Sigmoid colon (tissue), 7 donors: ENCODE results near the gene SREBF2. TPM values are rescaled to one million over a fixed set of nuclear protein-coding genes. Genes with fewer than 3 reads are reported as not detected.

Experiments
- DNase-seq: peaks from one replicate; pipeline ENCODE4 v3.0.0-alpha.2; 2019
- H3K27ac ChIP-seq, 4 donors: fragments of 200-600 bp; sonication (generic); one replicate each; pipeline ENCODE4 v1.5.1; 2016 to 2019; ENCODE audit warnings: mild to moderate bottlenecking in 1 of 4
- H3K27me3 ChIP-seq, 3 donors: fragments of 200-600 bp; sonication (generic); one replicate each; pipeline ENCODE4 v1.5.1; 2019; ENCODE audit warnings: mild to moderate bottlenecking in 1 of 3
- H3K36me3 ChIP-seq, 4 donors: fragments of 200-600 bp; sonication (generic); one replicate each; pipeline ENCODE4 v1.5.1; 2016 to 2019
- H3K4me1 ChIP-seq, 4 donors: fragments of 200-600 bp; sonication (generic); one replicate each; pipeline ENCODE4 v1.5.1; 2017 to 2019
- H3K4me3 ChIP-seq, 4 donors: fragments of 200-600 bp; sonication (generic); one replicate each; pipeline ENCODE4 v1.5.1; 2017 to 2019; ENCODE audit warnings: mild to moderate bottlenecking in 2 of 4, moderate library complexity in 1 of 4
- H3K9me3 ChIP-seq, 4 donors: fragments of 200-600 bp in 3 of 4; sonication (generic) in 3 of 4; one replicate each; pipeline versions ENCODE4 v1.5.1 to v1.6.1; 2013 to 2019
- EP300 ChIP-seq, 4 donors: sonication (generic); formaldehyde crosslinking; IDR thresholded peaks; one replicate each; pipeline ENCODE4 v1.6.1; 2017; ENCODE audit warnings: antibody characterized with exemption in 4 of 4
- POLR2A ChIP-seq, 2 donors: fragments of 450-650 bp; IDR thresholded peaks; one replicate each; pipeline ENCODE4 v1.6.1; 2016; ENCODE audit warnings: antibody characterized with exemption in 2 of 2, mild to moderate bottlenecking in 2 of 2, moderate library complexity in 2 of 2
- POLR2AphosphoS5 ChIP-seq, 4 donors: sonication (generic); formaldehyde crosslinking; IDR thresholded peaks; one replicate each; pipeline ENCODE4 v1.6.1; 2017; ENCODE audit warnings: antibody characterized with exemption in 4 of 4
- WGBS, 2 donors: extraction: QIAGEN DNeasy Blood & Tissue Kit; methylation state at CpG; one replicate each; pipeline ENCODE4 v1.1.7; 2013; 5-methylcytosine and 5-hydroxymethylcytosine counted together
- intact Hi-C: fragments of 100-400 bp; cut with DNase I; formaldehyde crosslinking; loops from one replicate; pipeline ENCODE4 v1.15.1; 2023
- polyA plus RNA-seq, 3 donors: library from polyadenylated mRNA; stranded (reverse); fragments of 200-250 nt; gene quantifications; one replicate each; pipeline ENCODE4 v1.2.3, GENCODE V29; 2013
- total RNA-seq, 4 donors: library from RNA; depleted of rRNA; stranded (reverse); fragments of >200 nt; gene quantifications; one replicate each; pipeline ENCODE4 v1.1.0, GENCODE V29; 2016
- TF ChIP-seq, protein P1 (sequence below), 4 experiments: fragments of 450-650 bp in 3 of 4; fragments of 200-600 bp in 1 of 4; IDR thresholded peaks; one replicate each; pipeline ENCODE4 v1.5.1; 2016 to 2019; ENCODE audit warnings: antibody characterized with exemption in 4 of 4, mild to moderate bottlenecking in 3 of 4, moderate library complexity in 2 of 4
- donor health status: healthy with polysubstance abuse.
- donor health status: Bipolar disorder and iron deficiency.
- donor health status: healthy.

SREBF2 gene
- total and polyA plus RNA-seq, 7 donors, result 13.8 to 132 (median 25.3) TPM

DNA sequence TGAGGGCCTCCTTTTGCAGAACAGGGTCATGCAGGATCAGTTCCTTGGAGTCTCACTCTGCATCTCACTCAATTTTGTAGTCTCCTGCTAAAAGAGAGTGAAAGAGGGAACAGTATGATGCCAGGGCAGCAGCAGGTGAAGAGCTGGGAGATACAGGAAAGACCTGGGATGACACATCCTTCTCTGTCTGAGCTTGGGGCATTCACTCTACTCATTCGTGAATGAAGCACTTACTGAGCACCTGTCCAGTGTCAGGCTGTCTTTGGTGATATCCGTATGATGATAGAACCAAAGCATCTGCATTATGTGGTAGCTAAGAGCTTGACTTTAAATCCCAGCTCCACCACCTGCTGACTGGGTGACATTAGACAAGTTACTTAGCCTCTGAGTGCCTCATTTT lies 14.4 kb downstream of the SREBF2 start:
- 66 to 80% methylated on average over 2 of the region's 2 CpGs for WGBS, 2 donors
- H3K27ac ChIP-seq, result no peak overlapping the region
- intact Hi-C loops, result no loop called here

DNA sequence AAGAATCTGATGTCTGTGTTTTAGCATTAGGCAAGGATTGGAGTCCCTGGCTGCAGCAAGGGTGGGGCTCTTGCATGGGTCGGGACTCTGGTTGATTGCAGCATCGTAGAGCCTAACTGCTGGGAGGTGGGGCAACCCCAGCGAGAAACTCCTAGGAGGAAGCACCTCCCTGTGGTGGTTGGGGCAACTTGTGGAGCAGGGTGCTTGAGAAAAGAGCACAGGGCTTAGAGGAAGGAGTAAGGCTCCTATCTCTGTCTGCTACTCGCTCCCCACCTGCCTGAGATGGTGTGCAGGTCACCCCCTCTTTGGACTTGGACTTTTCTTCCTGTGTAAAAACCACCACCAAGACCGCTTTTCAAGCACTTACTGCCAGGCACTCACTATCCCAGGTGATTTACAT lies 15.6 kb downstream of the SREBF2 start:
- no peak overlapping the region for H3K27ac ChIP-seq
- no peak overlapping the region for H3K4me3 ChIP-seq
- H3K27me3 ChIP-seq, result no peaks in the 10 kb centered on the region
- H3K9me3 ChIP-seq, result no peaks in the 10 kb centered on the region
- DNase-seq, result peak; percentile 72
- 13 to 48% methylated on average over 5 of the region's 5 CpGs for WGBS, 2 donors
- no peaks in the 10 kb centered on the region for H3K36me3 ChIP-seq
- intact Hi-C loops, result no loop called here
- no peak for TF ChIP-seq POLR2AphosphoS5 (IDR thresholded peaks at IDR 0.05)
- TF ChIP-seq, protein P1, sequence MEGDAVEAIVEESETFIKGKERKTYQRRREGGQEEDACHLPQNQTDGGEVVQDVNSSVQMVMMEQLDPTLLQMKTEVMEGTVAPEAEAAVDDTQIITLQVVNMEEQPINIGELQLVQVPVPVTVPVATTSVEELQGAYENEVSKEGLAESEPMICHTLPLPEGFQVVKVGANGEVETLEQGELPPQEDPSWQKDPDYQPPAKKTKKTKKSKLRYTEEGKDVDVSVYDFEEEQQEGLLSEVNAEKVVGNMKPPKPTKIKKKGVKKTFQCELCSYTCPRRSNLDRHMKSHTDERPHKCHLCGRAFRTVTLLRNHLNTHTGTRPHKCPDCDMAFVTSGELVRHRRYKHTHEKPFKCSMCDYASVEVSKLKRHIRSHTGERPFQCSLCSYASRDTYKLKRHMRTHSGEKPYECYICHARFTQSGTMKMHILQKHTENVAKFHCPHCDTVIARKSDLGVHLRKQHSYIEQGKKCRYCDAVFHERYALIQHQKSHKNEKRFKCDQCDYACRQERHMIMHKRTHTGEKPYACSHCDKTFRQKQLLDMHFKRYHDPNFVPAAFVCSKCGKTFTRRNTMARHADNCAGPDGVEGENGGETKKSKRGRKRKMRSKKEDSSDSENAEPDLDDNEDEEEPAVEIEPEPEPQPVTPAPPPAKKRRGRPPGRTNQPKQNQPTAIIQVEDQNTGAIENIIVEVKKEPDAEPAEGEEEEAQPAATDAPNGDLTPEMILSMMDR (IDR thresholded peaks at IDR 0.05), result peak in 1 of 4 experiments; percentile 17
- peaks cover 0 to 24% (median 3%) of the 10 kb centered on the region in 4 donors for H3K4me1 ChIP-seq

More for the DNA sequence above, 14.4 kb downstream of the SREBF2 start:
- peaks cover 0 to 24% (median 3%) of the 10 kb centered on the region in 4 donors for H3K4me1 ChIP-seq
- no peaks in the 10 kb centered on the region for H3K36me3 ChIP-seq
- TF ChIP-seq, protein P1 (IDR thresholded peaks at IDR 0.05), result no peak
- no peak for TF ChIP-seq EP300 (IDR thresholded peaks at IDR 0.05)
- no peak for TF ChIP-seq POLR2AphosphoS5 (IDR thresholded peaks at IDR 0.05)
- TF ChIP-seq POLR2A (IDR thresholded peaks at IDR 0.05), result no peak
- H3K4me3 ChIP-seq, result no peak overlapping the region
- no peaks in the 10 kb centered on the region for H3K27me3 ChIP-seq
- no peaks in the 10 kb centered on the region for H3K9me3 ChIP-seq
- no peak for DNase-seq

DNA sequence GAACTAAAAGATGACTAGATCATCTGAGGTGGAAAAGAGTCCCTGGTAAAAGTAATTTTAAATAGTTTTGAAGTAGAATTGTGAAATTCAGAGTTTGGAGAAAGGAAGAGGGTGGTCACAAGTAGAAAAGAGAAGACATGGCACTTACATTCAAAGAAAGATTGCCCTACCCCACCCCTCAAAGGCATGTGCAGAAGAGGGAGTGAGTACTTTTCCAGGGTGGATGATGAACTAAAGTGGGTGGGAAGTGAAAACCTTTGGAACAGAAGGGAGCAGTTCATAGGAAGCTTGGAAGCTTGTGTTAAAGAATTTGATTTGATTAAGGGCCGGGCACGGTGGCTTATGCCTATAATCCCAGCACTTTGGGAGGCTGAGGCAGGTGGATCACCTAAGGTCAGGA lies 23.6 kb downstream of the SREBF2 start:
- DNase-seq, result no peak
- no peaks in the 10 kb centered on the region for H3K9me3 ChIP-seq
- WGBS, 2 donors, result 23 to 60% methylated on average over 2 of the region's 2 CpGs
- intact Hi-C loops, result loop anchor here (5.0 kb wide), 1 partner anchor 159 kb away; the partner anchor contains the start of gene MEI1
- no peak overlapping the region for H3K4me3 ChIP-seq
- H3K27me3 ChIP-seq, result no peaks in the 10 kb centered on the region
- H3K4me1 ChIP-seq, result peaks cover 0 to 17% (median 2%) of the 10 kb centered on the region in 4 donors
- TF ChIP-seq EP300 (IDR thresholded peaks at IDR 0.05) (no peak), POLR2AphosphoS5 (IDR thresholded peaks at IDR 0.05) (no peak)
- peak overlapping the region in 1 of 4 donors; percentile 41 for H3K27ac ChIP-seq
- no peaks in the 10 kb centered on the region for H3K36me3 ChIP-seq

DNA sequence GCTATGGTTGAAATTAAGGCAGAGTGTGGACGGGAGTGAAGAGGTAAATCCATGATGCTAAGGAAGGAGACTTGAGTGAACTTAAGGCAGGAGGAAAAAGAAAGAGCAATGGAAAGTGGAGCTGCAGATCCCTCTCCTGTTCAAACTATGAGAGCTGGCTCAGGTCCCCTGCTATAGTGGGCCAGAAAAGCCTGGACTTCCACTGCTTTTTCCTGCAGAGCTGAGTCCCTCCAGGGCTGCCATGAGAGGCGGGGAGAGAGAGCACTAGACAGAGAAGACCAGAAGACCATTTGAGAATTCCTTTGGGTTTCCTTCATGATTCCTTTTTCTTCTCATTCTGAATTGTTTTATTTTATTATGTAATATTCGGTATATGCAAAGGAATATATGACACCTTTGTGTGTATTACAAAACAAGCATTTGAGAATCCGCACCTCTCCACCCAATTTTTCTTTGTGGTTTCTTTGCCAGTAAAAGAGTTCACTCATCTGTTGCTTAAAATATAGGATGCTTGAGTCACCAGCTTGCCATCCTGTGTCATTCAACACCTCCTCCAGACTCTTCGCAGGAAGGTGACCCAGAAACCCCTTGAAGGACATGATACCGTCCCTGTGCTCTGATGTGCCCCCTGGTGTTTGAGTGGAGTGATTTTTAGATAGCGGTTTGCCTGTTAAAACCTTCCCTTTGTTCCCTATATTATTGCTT lies 24.4 kb downstream of the SREBF2 start:
- TF ChIP-seq EP300 (IDR thresholded peaks at IDR 0.05), result no peak
- TF ChIP-seq POLR2A (IDR thresholded peaks at IDR 0.05), result no peak
- no peak for TF ChIP-seq POLR2AphosphoS5 (IDR thresholded peaks at IDR 0.05)
- TF ChIP-seq, protein P1 (IDR thresholded peaks at IDR 0.05), result peak; percentile 20 to 50 (median 44)
- Histone ChIP-seq H3K27ac (peak overlapping the region in 1 of 4 donors; percentile 41), H3K4me3 (no peak overlapping the region), H3K27me3 (no peaks in the 10 kb centered on the region), H3K9me3 (no peaks in the 10 kb centered on the region), H3K36me3 (no peaks in the 10 kb centered on the region), H3K4me1 (peaks cover 0 to 26% (median 7%) of the 10 kb centered on the region in 4 donors)
- DNase-seq, result no peak
- intact Hi-C loops, result loop anchor here (5.0 kb wide), 1 partner anchor 160 kb away; the partner anchor contains the start of gene MEI1
- WGBS, 2 donors, result 53 to 54% methylated on average over 7 of the region's 7 CpGs

- intact Hi-C loops, result loop anchor here (5.0 kb wide), 1 partner anchor 161 kb away; the partner anchor contains the start of gene MEI1
- TF ChIP-seq, protein P1 (IDR thresholded peaks at IDR 0.05), result no peak
- TF ChIP-seq EP300 (IDR thresholded peaks at IDR 0.05) (no peak), POLR2A (IDR thresholded peaks at IDR 0.05) (no peak), POLR2AphosphoS5 (IDR thresholded peaks at IDR 0.05) (no peak)
These were observed 24.9 kb downstream of the SREBF2 start for GRCh38 chr22:41857860-41858199.

More at GRCh38 chr22:41857860-41858199, 24.9 kb downstream of the SREBF2 start:
- Histone ChIP-seq H3K36me3 (no peaks in the 10 kb centered on the region), H3K27me3 (no peaks in the 10 kb centered on the region), H3K4me1 (peaks cover 0 to 31% (median 12%) of the 10 kb centered on the region in 4 donors), H3K4me3 (no peak overlapping the region), H3K9me3 (no peaks in the 10 kb centered on the region), H3K27ac (peak overlapping the region in 1 of 4 donors; percentile 41)
- DNase-seq, result no peak
